BE2C (cell line): Measurements from ENCODE around the gene SPATA19.

Experiments
- DNase-seq: peaks from one replicate; pipeline ENCODE4 v3.0.0-alpha.2; 2020
- H3K27me3 ChIP-seq: fragments of 250-450 bp; sonication (Bioruptor Pico); 2 replicates; pipeline ENCODE4 v1.5.1; 2020; ENCODE audit warnings: mild to moderate bottlenecking
- H3K36me3 ChIP-seq: fragments of 250-450 bp; sonication (Bioruptor Pico); 2 replicates; pipeline ENCODE4 v1.5.1; 2020; ENCODE audit warnings: mild to moderate bottlenecking
- H3K4me1 ChIP-seq: fragments of 250-450 bp; sonication (Bioruptor Pico); 2 replicates; pipeline ENCODE4 v1.5.1; 2020
- H3K4me3 ChIP-seq: 2 replicates; pipeline ENCODE4 v1.5.1; 2011; ENCODE audit warnings: low read depth, low read length
- H3K9me3 ChIP-seq: fragments of 250-450 bp; sonication (Bioruptor Pico); 2 replicates; pipeline ENCODE4 v1.5.1; 2020
- CTCF ChIP-seq: IDR thresholded peaks from 2 replicates; pipeline ENCODE4 v1.5.1; 2012; ENCODE audit warnings: mild to moderate bottlenecking, low read depth, low read length

Gene SPATA19

GRCh38 chr11:133833898-133834681 is 11.2 kb downstream of the SPATA19 start:
- H3K27me3 ChIP-seq: no peaks in the 10 kb centered on the region
- no peaks in the 10 kb centered on the region for H3K4me1 ChIP-seq
- H3K4me3 ChIP-seq: no peak overlapping the region
- H3K9me3 ChIP-seq: no peaks in the 10 kb centered on the region
- no peaks in the 10 kb centered on the region for H3K36me3 ChIP-seq
- no peak for DNase-seq
- TF ChIP-seq CTCF: no peak

DNA sequence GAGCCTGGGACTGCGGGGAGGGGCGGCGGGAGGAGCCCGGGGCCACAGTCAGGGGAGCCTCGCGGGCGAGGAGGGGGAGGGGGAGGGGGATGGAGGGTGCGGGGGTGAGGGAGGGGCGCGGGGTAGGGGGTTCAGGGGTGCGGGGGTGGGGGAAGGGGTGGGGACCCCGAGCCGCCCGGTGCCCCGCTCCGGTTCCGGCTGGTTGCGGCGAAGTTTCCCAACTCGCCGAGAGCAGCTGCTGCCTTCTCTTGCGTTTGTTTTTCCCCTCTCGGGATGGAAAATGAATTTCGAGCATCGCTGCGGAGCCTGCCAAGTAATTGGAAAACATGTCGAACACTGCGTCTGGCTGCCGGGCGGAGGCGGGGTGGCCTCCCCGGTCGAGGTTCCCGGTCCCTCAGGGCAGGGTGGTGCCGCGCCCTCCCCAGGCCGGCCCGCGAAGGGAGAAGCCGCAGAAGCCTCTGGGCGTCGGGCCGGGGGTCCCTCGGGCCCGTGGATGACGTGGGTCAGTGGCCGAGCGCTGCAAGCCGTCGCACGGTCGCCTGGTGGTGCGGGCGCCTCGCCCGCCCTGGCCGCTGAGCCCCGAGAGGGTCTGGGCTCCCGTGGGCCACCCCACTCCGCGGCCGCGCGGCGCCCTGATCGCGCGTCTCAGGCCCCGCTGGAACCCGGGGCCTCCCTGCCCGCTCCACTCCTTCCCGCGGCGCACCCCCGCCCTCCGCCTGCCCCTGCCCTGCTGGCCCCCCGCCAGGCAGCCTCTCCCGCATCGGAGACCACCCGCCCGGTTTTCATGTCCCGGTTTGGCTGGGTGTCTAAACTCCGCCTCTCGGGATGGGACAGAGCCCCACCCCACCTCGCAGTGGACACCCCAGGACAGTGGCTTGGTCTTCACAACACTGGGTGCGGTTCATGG is 12.1 kb downstream of the SPATA19 start:
- TF ChIP-seq CTCF: no peak
- no peaks in the 10 kb centered on the region; the same call in 1 of the 2 replicates for H3K27me3 ChIP-seq
- no peak overlapping the region for H3K4me3 ChIP-seq
- no peaks in the 10 kb centered on the region for H3K4me1 ChIP-seq
- no peaks in the 10 kb centered on the region for H3K9me3 ChIP-seq
- DNase-seq: peak; percentile 27
- H3K36me3 ChIP-seq: no peaks in the 10 kb centered on the region

GRCh38 chr11:133832096-133832990 is 13.0 kb downstream of the SPATA19 start:
- H3K27me3 ChIP-seq: no peaks in the 10 kb centered on the region; the same call in 1 of the 2 replicates
- no peak for DNase-seq
- H3K36me3 ChIP-seq: no peaks in the 10 kb centered on the region
- TF ChIP-seq CTCF: no peak
- H3K4me1 ChIP-seq: no peaks in the 10 kb centered on the region
- no peaks in the 10 kb centered on the region for H3K9me3 ChIP-seq
- no peak overlapping the region for H3K4me3 ChIP-seq

DNA sequence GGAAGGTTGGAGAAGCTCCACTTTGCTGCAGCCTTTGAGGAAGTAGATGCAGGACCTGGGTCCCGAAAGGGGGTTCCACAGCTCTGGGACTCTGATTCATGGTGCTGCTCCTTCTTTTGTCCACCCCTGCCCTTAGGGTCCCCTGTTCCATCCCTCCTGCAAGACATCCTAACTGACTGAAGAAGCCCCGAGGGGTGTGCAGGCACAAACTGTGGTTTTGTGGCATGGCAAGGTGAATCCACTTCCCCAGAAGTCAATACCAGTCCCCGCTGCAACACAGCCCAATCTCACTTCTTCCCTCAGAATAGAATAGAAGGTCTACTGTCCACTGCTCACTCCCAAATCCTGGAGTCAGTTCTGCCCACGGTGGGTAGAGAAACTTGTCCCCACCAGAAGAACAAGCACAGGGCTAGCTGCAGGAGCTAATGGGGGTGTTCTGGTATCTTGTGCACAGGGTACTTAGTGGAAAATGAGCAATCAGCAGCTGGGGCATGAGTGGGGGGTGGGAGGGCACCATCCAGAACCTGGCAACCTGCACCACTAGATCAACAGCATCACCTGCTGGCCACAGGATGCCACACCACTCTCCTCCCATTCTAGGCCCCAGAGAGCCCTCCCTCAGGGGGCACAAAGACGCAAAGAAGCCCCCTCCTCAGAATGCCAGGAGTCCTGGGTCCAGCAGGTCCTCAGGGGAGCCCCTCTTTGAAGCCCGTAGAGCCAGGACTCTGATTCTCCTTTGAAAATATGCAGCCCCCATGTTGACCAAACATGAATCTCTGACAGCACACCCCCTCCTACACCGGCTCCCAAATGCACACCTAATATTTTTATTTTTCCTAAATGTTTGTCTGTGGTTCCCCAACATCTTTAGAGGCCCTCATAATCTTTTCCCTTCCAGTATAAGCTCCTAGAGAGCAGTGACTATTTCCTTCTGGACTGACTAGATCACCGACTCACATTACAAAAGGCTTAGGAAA is 14.1 kb downstream of the SPATA19 start:
- Histone ChIP-seq H3K27me3 (no peaks in the 10 kb centered on the region; the same call in 1 of the 2 replicates), H3K9me3 (no peaks in the 10 kb centered on the region), H3K36me3 (no peaks in the 10 kb centered on the region), H3K4me1 (no peaks in the 10 kb centered on the region), H3K4me3 (no peak overlapping the region)
- DNase-seq: no peak
- peak; percentile 56 for TF ChIP-seq CTCF

DNA sequence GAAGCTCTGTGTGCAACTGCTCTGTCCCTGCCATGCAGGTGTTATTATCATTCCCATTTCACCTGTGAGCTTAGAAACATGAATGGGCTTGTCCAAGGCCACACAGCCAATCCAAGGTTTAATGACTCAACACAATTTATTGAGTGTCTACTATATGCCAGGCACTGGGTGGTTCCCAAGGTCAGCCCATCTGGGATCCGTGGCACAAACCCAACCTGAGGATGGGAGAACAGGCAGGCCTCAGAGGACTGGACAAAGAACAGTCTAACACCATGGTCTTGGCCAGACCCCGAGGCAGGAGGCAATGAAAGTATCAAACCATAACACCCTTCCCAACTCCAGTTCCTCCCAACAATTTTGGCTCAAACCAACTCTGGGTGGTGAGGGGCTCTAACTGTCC is 15.7 kb downstream of the SPATA19 start:
- TF ChIP-seq CTCF: no peak
- no peak for DNase-seq
- H3K9me3 ChIP-seq: no peaks in the 10 kb centered on the region

More for the DNA sequence above, 15.7 kb downstream of the SPATA19 start:
- no peaks in the 10 kb centered on the region for H3K36me3 ChIP-seq
- H3K27me3 ChIP-seq: peaks cover 3% of the 10 kb centered on the region
- no peak overlapping the region for H3K4me3 ChIP-seq
- no peaks in the 10 kb centered on the region for H3K4me1 ChIP-seq
